RWPE1 (cell line): ENCODE results near the gene DDB1.
A peak's percentile ranks its signal among the peaks of the same experiment; 100 is the strongest.

ENCODE experiments used
- CTCF ChIA-PET: fragments of 350-600 bp; sonication (Branson Sonifier 250); formaldehyde crosslinking; extraction: SDS; loops from one replicate; lab custom pipeline; 2021; lab: Yijun Ruan, JAX
- POLR2A ChIA-PET: fragments of 400-600 bp; formaldehyde crosslinking; extraction: SDS; loops from one replicate; lab custom pipeline; 2020; ENCODE audit warnings: antibody characterized with exemption; ENCODE audit not compliant: low non-redundant PET; lab: Yijun Ruan, JAX
- DNase-seq: peaks from one replicate; pipeline ENCODE4 v3.0.0; 2012; ENCODE audit warnings: low spot score
- H3K27ac ChIP-seq: fragments of 450-650 bp; 2 replicates; pipeline ENCODE4 v1.5.1; 2017
- CTCF ChIP-seq: fragments of 450-650 bp; conservative IDR thresholded peaks from 2 replicates; pipeline ENCODE4 v1.5.1; 2017; ENCODE audit warnings: low read depth, mild to moderate bottlenecking

The DDB1 gene

GRCh38 chr11:61275191-61275590 lies 57.7 kb downstream of the DDB1 start:
- CTCF ChIA-PET = interaction anchor here (0.6 kb wide), 1 partner anchor 14 kb away, joined by 5 read pairs; no protein-coding TSS in a partner anchor
- TF ChIP-seq CTCF = no peak

GRCh38 chr11:61274084-61274483 lies 58.8 kb downstream of the DDB1 start:
- ChIA-PET CTCF (no interaction called here), POLR2A (no interaction called here)
- DNase-seq = no peak
- peak overlapping the region; percentile 68; the same call in 1 of the 2 replicates for H3K27ac ChIP-seq
- no peak for TF ChIP-seq CTCF

More at GRCh38 chr11:61275191-61275590, 57.7 kb downstream of the DDB1 start:
- DNase-seq = no peak
- POLR2A ChIA-PET = no interaction called here
- no peak overlapping the region for H3K27ac ChIP-seq

- CTCF ChIA-PET = interaction anchor here (0.7 kb wide), 1 partner anchor 220 kb away, joined by 3 read pairs; no protein-coding TSS in a partner anchor
- H3K27ac ChIP-seq = peak overlapping the region; percentile 68
- POLR2A ChIA-PET = no interaction called here
- TF ChIP-seq CTCF = no peak
- peak; percentile 15 for DNase-seq
Measured at GRCh38 chr11:61273178-61274078, 59.5 kb downstream of the DDB1 start.

GRCh38 chr11:61272731-61273130 lies 60.2 kb downstream of the DDB1 start:
- ChIA-PET CTCF (interaction anchor here (0.7 kb wide), 1 partner anchor 219 kb away, joined by 3 read pairs; no protein-coding TSS in a partner anchor), POLR2A (no interaction called here)
- no peak for DNase-seq
- TF ChIP-seq CTCF = no peak
- H3K27ac ChIP-seq = peak overlapping the region; percentile 68; the same call in 1 of the 2 replicates

- POLR2A ChIA-PET = no interaction called here
- CTCF ChIA-PET = interaction anchor here (0.6 kb wide), 1 partner anchor 317 kb away, joined by 3 read pairs; no protein-coding TSS in a partner anchor
- no peak for DNase-seq
Measured at GRCh38 chr11:61270354-61271076, 62.4 kb downstream of the DDB1 start.

More at GRCh38 chr11:61270354-61271076, 62.4 kb downstream of the DDB1 start:
- H3K27ac ChIP-seq = no peak overlapping the region
- TF ChIP-seq CTCF = no peak
